Stimulated activated CD4-positive, alpha-beta T cell treated with anti-CD3 and anti-CD28 coated beads, Interleukin-12 subunit alpha, Interleukin-12 subunit beta, amount 100 ng/mL, for 48 hours (primary cell): ENCODE data around the gene TAF3.

Experiments
- DNase-seq, 3 donors: peaks; one replicate each; pipeline ENCODE4 v3.0.0-alpha.2; 2020; ENCODE audit warnings: low read depth in 2 of 3, low spot score in 1 of 3

TAF3 gene

GRCh38 chr10:8044908-8045725, 226.8 kb downstream of the TAF3 start:
- no peak for DNase-seq

- DNase-seq, result no peak
Observed at GRCh38 chr10:8045726-8046494, 227.6 kb downstream of the TAF3 start.

GRCh38 chr10:8047452-8048280, 229.4 kb downstream of the TAF3 start:
- no peak for DNase-seq

GRCh38 chr10:8048281-8049008, 230.1 kb downstream of the TAF3 start:
- DNase-seq, result no peak

GRCh38 chr10:8049045-8049864, 230.9 kb downstream of the TAF3 start:
- DNase-seq, result no peak

- DNase-seq, result no peak
Observed at GRCh38 chr10:8049865-8050555, 231.7 kb downstream of the TAF3 start.

GRCh38 chr10:8050556-8051108, 232.3 kb downstream of the TAF3 start:
- no peak for DNase-seq

- DNase-seq, result no peak
Observed at GRCh38 chr10:8051109-8051821, 233.0 kb downstream of the TAF3 start.

GRCh38 chr10:8051851-8052257, 233.5 kb downstream of the TAF3 start:
- DNase-seq, result no peak

GRCh38 chr10:8052341-8052955, 234.1 kb downstream of the TAF3 start:
- no peak for DNase-seq

GRCh38 chr10:8052956-8053445, 234.7 kb downstream of the TAF3 start:
- DNase-seq, result no peak

GRCh38 chr10:8053446-8054243, 235.3 kb downstream of the TAF3 start:
- DNase-seq, result peak; percentile 88 to 97 (median 96)

GRCh38 chr10:8054244-8054493, 235.9 kb downstream of the TAF3 start:
- DNase-seq, result no peak

GRCh38 chr10:8054494-8055407, 236.4 kb downstream of the TAF3 start, which contains the start of gene GATA3:
TSS of gene GATA3 (plus strand) at chr10:8054688. CDS start at chr10:8055656, 968 bp downstream.
- peak; percentile 67 to 80 (median 70) for DNase-seq

- no peak for DNase-seq
Observed at GRCh38 chr10:8055420-8056349, 237.4 kb downstream of the TAF3 start.
